H9 (cell line): Measurements from ENCODE around the gene CDH4. TPM values are rescaled to one million over a fixed set of nuclear protein-coding genes. Genes with fewer than 3 reads are reported as not detected.

Source experiments
- DNase-seq: peaks from one replicate; pipeline ENCODE4 v3.0.0-alpha.2; 2017
- H2AFZ ChIP-seq: one replicate; pipeline ENCODE4 v1.6.1; 2013; ENCODE audit warnings: mild to moderate bottlenecking, low read length, control low read depth, moderate library complexity
- H2AK5ac ChIP-seq: 2 replicates; pipeline ENCODE4 v1.6.1; 2013; ENCODE audit warnings: low read length, control low read depth, mixed read lengths; ENCODE audit not compliant: insufficient read length
- H2BK120ac ChIP-seq: one replicate; pipeline ENCODE4 v1.6.1; 2013; ENCODE audit warnings: low read depth, mild to moderate bottlenecking, low read length, control low read depth, inconsistent platforms; ENCODE audit not compliant: poor library complexity, severe bottlenecking
- H2BK12ac ChIP-seq: 2 replicates; pipeline ENCODE4 v1.6.1; 2013; ENCODE audit warnings: low read length, control low read depth, mixed read lengths, low read depth; ENCODE audit not compliant: insufficient read length
- H2BK15ac ChIP-seq: 2 replicates; pipeline ENCODE4 v1.6.1; 2013; ENCODE audit warnings: low read depth, low read length, control low read depth
- H2BK20ac ChIP-seq: one replicate; pipeline ENCODE4 v1.6.1; 2013; ENCODE audit warnings: low read depth, mild to moderate bottlenecking, low read length, control low read depth, inconsistent platforms; ENCODE audit not compliant: poor library complexity, severe bottlenecking
- H2BK5ac ChIP-seq: 2 replicates; pipeline ENCODE4 v1.6.1; 2013; ENCODE audit warnings: low read length, control low read depth, mixed read lengths; ENCODE audit not compliant: insufficient read length
- H3K14ac ChIP-seq: 2 replicates; pipeline ENCODE4 v1.6.1; 2013; ENCODE audit warnings: low read length, control low read depth; ENCODE audit not compliant: insufficient read depth
- H3K18ac ChIP-seq: 2 replicates; pipeline ENCODE4 v1.6.1; 2013; ENCODE audit warnings: low read depth, mild to moderate bottlenecking, mixed read lengths, low read length, control low read depth; ENCODE audit not compliant: insufficient read length
- H3K23ac ChIP-seq: 2 replicates; pipeline ENCODE4 v1.6.1; 2013; ENCODE audit warnings: low read length, control low read depth, mixed read lengths, low read depth; ENCODE audit not compliant: insufficient read length
- H3K23me2 ChIP-seq: 2 replicates; pipeline ENCODE4 v1.6.1; 2013; ENCODE audit warnings: low read depth, mild to moderate bottlenecking, mixed read lengths, low read length, control low read depth; ENCODE audit not compliant: insufficient read length, poor library complexity, severe bottlenecking
- H3K27ac ChIP-seq: 2 replicates; pipeline ENCODE4 v1.5.1; 2013; ENCODE audit warnings: low read length, control low read depth, mixed read lengths, low read depth; ENCODE audit not compliant: insufficient read length
- H3K27me3 ChIP-seq: 2 replicates; pipeline ENCODE4 v1.6.1; 2013; ENCODE audit warnings: low read length, control low read depth, inconsistent platforms; ENCODE audit not compliant: insufficient read depth
- H3K4ac ChIP-seq: 2 replicates; pipeline ENCODE4 v1.6.1; 2013; ENCODE audit warnings: low read depth, mild to moderate bottlenecking, control low read depth, inconsistent platforms, low read length, moderate library complexity
- H3K4me1 ChIP-seq: 2 replicates; pipeline ENCODE4 v1.6.1; 2013; ENCODE audit warnings: low read length, control low read depth, inconsistent platforms; ENCODE audit not compliant: insufficient read depth
- H3K4me2 ChIP-seq: 2 replicates; pipeline ENCODE4 v1.6.1; 2013; ENCODE audit warnings: low read length, control low read depth, mixed read lengths; ENCODE audit not compliant: insufficient read length, insufficient read depth
- H3K56ac ChIP-seq: 2 replicates; pipeline ENCODE4 v1.6.1; 2013; ENCODE audit warnings: low read depth, mild to moderate bottlenecking, mixed read lengths, low read length, control low read depth; ENCODE audit not compliant: insufficient read length
- H3K79me1 ChIP-seq: 2 replicates; pipeline ENCODE4 v1.6.1; 2013; ENCODE audit warnings: low read depth, mild to moderate bottlenecking, moderate library complexity, low read length, control low read depth, inconsistent platforms; ENCODE audit not compliant: insufficient read depth, poor library complexity, severe bottlenecking
- H3K79me2 ChIP-seq: 2 replicates; pipeline ENCODE4 v1.6.1; 2013; ENCODE audit warnings: low read length, control low read depth, inconsistent platforms; ENCODE audit not compliant: insufficient read depth
- H3K9ac ChIP-seq: 2 replicates; pipeline ENCODE4 v1.6.1; 2013; ENCODE audit warnings: low read length, control low read depth, mixed read lengths; ENCODE audit not compliant: insufficient read length; ENCODE audit errors: extremely low read depth
- H3K9me3 ChIP-seq: one replicate; pipeline ENCODE4 v1.6.1; 2013; ENCODE audit warnings: low read depth, low read length, inconsistent platforms; ENCODE audit not compliant: control insufficient read depth
- H3T11ph ChIP-seq: one replicate; pipeline ENCODE4 v1.6.1; 2013; ENCODE audit warnings: mild to moderate bottlenecking, low read length, control low read depth, inconsistent platforms
- H4K20me1 ChIP-seq: one replicate; pipeline ENCODE4 v1.6.1; 2013; ENCODE audit not compliant: control insufficient read depth, insufficient read length, insufficient read depth
- H4K5ac ChIP-seq: 2 replicates; pipeline ENCODE4 v1.6.1; 2013; ENCODE audit warnings: low read depth, mild to moderate bottlenecking, mixed read lengths, low read length, control low read depth; ENCODE audit not compliant: insufficient read length
- H4K8ac ChIP-seq: replicated peaks from 2 replicates; pipeline ENCODE4 v1.6.1; 2013; ENCODE audit warnings: low read length, control low read depth, mixed read lengths, low read depth; ENCODE audit not compliant: insufficient read length
- H4K91ac ChIP-seq: 2 replicates; pipeline ENCODE4 v1.6.1; 2013; ENCODE audit warnings: low read depth, mild to moderate bottlenecking, moderate library complexity, mixed read lengths, low read length, control low read depth; ENCODE audit not compliant: insufficient read length
- H3K27ac Mint-ChIP-seq, 3 experiments: 2 replicates in 2 of 3; 3 replicates in 1 of 3; pipeline ENCODE4 v1.8.0; 2020 to 2021; ENCODE audit warnings: mixed read lengths in 3 of 3, mild to moderate bottlenecking in 1 of 3, moderate library complexity in 1 of 3
- H3K27me3 Mint-ChIP-seq: 2 replicates; pipeline ENCODE4 v1.8.0; 2021; ENCODE audit warnings: low read depth, mild to moderate bottlenecking, moderate library complexity, mixed read lengths
- H3K36me3 Mint-ChIP-seq, 3 experiments: 2 replicates in 2 of 3; 3 replicates in 1 of 3; pipeline ENCODE4 v1.8.0; 2020 to 2021; ENCODE audit warnings: low read depth in 3 of 3, mixed read lengths in 3 of 3; ENCODE audit not compliant: insufficient read depth in 1 of 3
- H3K4me1 Mint-ChIP-seq, 2 experiments: 2 replicates each; pipeline ENCODE4 v1.8.0; 2020; ENCODE audit warnings: mixed read lengths in 2 of 2
- H3K4me3 Mint-ChIP-seq, 2 experiments: 2 replicates in 1 of 2; 3 replicates in 1 of 2; pipeline ENCODE4 v1.8.0; 2020 to 2021; ENCODE audit warnings: mild to moderate bottlenecking in 2 of 2, mixed read lengths in 2 of 2, moderate library complexity in 1 of 2
- H3K9me3 Mint-ChIP-seq, 2 experiments: 2 replicates in 1 of 2; 3 replicates in 1 of 2; pipeline ENCODE4 v1.8.0; 2020; ENCODE audit warnings: mild to moderate bottlenecking in 2 of 2, mixed read lengths in 2 of 2, moderate library complexity in 1 of 2
- WGBS: extraction: QIAGEN DNeasy Blood & Tissue Kit; methylation state at CpG from one replicate; pipeline ENCODE4 v1.1.7; 2013; ENCODE audit warnings: missing lambda C conversion rate, low lambda C conversion rate, mixed read lengths; ENCODE audit not compliant: insufficient read length; ENCODE audit errors: extremely low coverage; 5-methylcytosine and 5-hydroxymethylcytosine counted together
- total RNA-seq: library from RNA; stranded (reverse); gene quantifications from 2 replicates; pipeline ENCODE4 v1.2.1, GENCODE V29; 2021
- TF ChIP-seq, protein P1 (sequence below): fragments of 200-600 bp; sonication (generic); conservative IDR thresholded peaks from 3 replicates; pipeline ENCODE4 v1.8.0; 2021; ENCODE audit warnings: antibody characterized with exemption, mild to moderate bottlenecking

The CDH4 gene
- total RNA-seq, 1 experiment from 2014 or later = 3.0 TPM

DNA sequence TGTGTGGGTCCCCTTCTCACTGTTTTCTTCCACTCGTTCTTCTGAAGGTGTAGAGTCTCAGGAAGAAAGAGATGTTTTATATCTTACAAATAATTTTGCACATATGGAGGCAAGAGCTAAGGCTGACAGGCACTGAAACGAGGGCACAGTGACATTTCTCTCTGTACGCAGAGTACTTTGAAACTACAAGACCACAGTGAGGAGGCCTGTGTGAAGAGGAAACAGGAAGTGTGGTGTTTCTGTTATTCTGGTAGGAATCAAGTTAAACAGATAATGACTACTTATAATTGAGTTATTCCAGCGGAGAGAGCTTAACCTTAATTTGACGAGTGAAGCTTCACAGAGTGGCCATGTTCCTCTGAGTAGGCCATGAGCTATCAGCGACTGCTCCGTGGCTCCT lies 4.8 kb downstream of the CDH4 start:
- Histone ChIP-seq H3K56ac (no peak overlapping the region), H3K9me3 (no peaks in the 10 kb centered on the region), H3K79me2 (no peaks in the 10 kb centered on the region), H3K27ac (no peak overlapping the region), H2BK15ac (no peak overlapping the region), H3K23me2 (peaks cover 13% of the 10 kb centered on the region), H3K4me1 (peaks cover 4% of the 10 kb centered on the region; the same call in 1 of the 2 replicates), H2AK5ac (no peak overlapping the region), H3K27me3 (peaks cover 2% of the 10 kb centered on the region; the same call in 1 of the 2 replicates), H3K4ac (no peak overlapping the region), H2BK5ac (no peak overlapping the region), H4K8ac (no peak overlapping the region), H2AFZ (no peak overlapping the region), H2BK20ac (no peak overlapping the region), H3K4me2 (no peak overlapping the region), H4K91ac (no peak overlapping the region), H2BK120ac (no peak overlapping the region), H4K5ac (no peak overlapping the region), H3K79me1 (no peaks in the 10 kb centered on the region), H3K14ac (no peak overlapping the region), H2BK12ac (no peak overlapping the region), H4K20me1 (peaks cover 2% of the 10 kb centered on the region), H3K23ac (no peak overlapping the region), H3T11ph (no peak overlapping the region), H3K9ac (no peak overlapping the region), H3K18ac (no peak overlapping the region)
- Mint-ChIP-seq H3K4me1 (peaks cover 12 to 14% of the 10 kb centered on the region in 2 experiments), H3K9me3 (peaks cover 0 to 1% of the 10 kb centered on the region in 2 experiments; a peak in 1 of 5 replicates), H3K4me3 (no peak overlapping the region), H3K27me3 (peaks cover 75% of the 10 kb centered on the region), H3K27ac (no peak overlapping the region), H3K36me3 (peaks cover 18 to 39% (median 19%) of the 10 kb centered on the region in 3 experiments)
- no peak for DNase-seq
- TF ChIP-seq, protein P1, sequence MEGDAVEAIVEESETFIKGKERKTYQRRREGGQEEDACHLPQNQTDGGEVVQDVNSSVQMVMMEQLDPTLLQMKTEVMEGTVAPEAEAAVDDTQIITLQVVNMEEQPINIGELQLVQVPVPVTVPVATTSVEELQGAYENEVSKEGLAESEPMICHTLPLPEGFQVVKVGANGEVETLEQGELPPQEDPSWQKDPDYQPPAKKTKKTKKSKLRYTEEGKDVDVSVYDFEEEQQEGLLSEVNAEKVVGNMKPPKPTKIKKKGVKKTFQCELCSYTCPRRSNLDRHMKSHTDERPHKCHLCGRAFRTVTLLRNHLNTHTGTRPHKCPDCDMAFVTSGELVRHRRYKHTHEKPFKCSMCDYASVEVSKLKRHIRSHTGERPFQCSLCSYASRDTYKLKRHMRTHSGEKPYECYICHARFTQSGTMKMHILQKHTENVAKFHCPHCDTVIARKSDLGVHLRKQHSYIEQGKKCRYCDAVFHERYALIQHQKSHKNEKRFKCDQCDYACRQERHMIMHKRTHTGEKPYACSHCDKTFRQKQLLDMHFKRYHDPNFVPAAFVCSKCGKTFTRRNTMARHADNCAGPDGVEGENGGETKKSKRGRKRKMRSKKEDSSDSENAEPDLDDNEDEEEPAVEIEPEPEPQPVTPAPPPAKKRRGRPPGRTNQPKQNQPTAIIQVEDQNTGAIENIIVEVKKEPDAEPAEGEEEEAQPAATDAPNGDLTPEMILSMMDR = no peak
- WGBS = no CpG with 5 or more reads among the region's 7 CpGs
